DND-41 (cell line): ENCODE results near the gene SEMA3E.

Source experiments
- ATAC-seq: fragments of 200-7000 bp; cut with Tn5 transposase; 3 replicates; pipeline ENCODE4 v1.9.1; 2021; ENCODE audit warnings: low read depth; ENCODE audit not compliant: insufficient read depth
- DNase-seq: peaks from one replicate; pipeline ENCODE4 v3.0.0-alpha.2; 2020
- H2AFZ ChIP-seq: 2 replicates; pipeline ENCODE4 v1.6.0; 2012; ENCODE audit warnings: low read depth, low read length
- H3K27ac ChIP-seq: 2 replicates; pipeline ENCODE4 v1.5.1; 2012; ENCODE audit warnings: low read length, inconsistent platforms
- H3K27me3 ChIP-seq: fragments of 200-600 bp; sonication (generic); 2 replicates; pipeline ENCODE4 v1.6.0; 2012; ENCODE audit warnings: low read length, mild to moderate bottlenecking, inconsistent platforms; ENCODE audit not compliant: insufficient read depth, poor library complexity
- H3K36me3 ChIP-seq: 2 replicates; pipeline ENCODE4 v1.5.1; 2012; ENCODE audit warnings: low read length, inconsistent platforms; ENCODE audit not compliant: insufficient read depth
- H3K4me1 ChIP-seq: 2 replicates; pipeline ENCODE4 v1.5.1; 2012; ENCODE audit warnings: mild to moderate bottlenecking, low read length; ENCODE audit not compliant: insufficient read depth
- H3K4me2 ChIP-seq: 2 replicates; pipeline ENCODE4 v1.6.0; 2012; ENCODE audit warnings: mild to moderate bottlenecking, moderate library complexity, low read length, inconsistent platforms; ENCODE audit not compliant: insufficient read depth
- H3K4me3 ChIP-seq, 2 experiments: fragments of 200-600 bp in 1 of 2; shearing (Covaris generic) in 1 of 2; 2 replicates each; pipeline ENCODE4 v1.5.1; 2012 to 2016; ENCODE audit warnings: inconsistent platforms in 2 of 2, low read length in 2 of 2, mild to moderate bottlenecking in 2 of 2, low read depth in 1 of 2, moderate library complexity in 1 of 2
- H3K79me2 ChIP-seq: 2 replicates; pipeline ENCODE4 v1.6.0; 2012; ENCODE audit warnings: low read length, inconsistent platforms; ENCODE audit not compliant: insufficient read depth
- H3K9ac ChIP-seq: 2 replicates; pipeline ENCODE4 v1.6.0; 2012; ENCODE audit warnings: low read depth, mild to moderate bottlenecking, inconsistent platforms, low read length, moderate library complexity
- H3K9me3 ChIP-seq: 2 replicates; pipeline ENCODE4 v1.5.1; 2012; ENCODE audit warnings: low read length, moderate library complexity, mild to moderate bottlenecking, inconsistent platforms; ENCODE audit not compliant: insufficient read depth, severe bottlenecking
- H4K20me1 ChIP-seq: 2 replicates; pipeline ENCODE4 v1.6.0; 2012; ENCODE audit warnings: low read length; ENCODE audit not compliant: insufficient read depth
- EZH2 ChIP-seq: IDR thresholded peaks from 3 replicates; pipeline ENCODE4 v1.6.1; 2012; ENCODE audit warnings: borderline replicate concordance, low read depth, mild to moderate bottlenecking, moderate library complexity, low read length, inconsistent platforms; ENCODE audit not compliant: severe bottlenecking
- TF ChIP-seq, protein P1 (sequence below): IDR thresholded peaks from 2 replicates; pipeline ENCODE4 v1.5.1; 2012; ENCODE audit warnings: borderline replicate concordance, low read length, moderate library complexity, mild to moderate bottlenecking; ENCODE audit not compliant: poor library complexity, severe bottlenecking; ENCODE audit errors: extremely low read depth

The SEMA3E gene

DNA sequence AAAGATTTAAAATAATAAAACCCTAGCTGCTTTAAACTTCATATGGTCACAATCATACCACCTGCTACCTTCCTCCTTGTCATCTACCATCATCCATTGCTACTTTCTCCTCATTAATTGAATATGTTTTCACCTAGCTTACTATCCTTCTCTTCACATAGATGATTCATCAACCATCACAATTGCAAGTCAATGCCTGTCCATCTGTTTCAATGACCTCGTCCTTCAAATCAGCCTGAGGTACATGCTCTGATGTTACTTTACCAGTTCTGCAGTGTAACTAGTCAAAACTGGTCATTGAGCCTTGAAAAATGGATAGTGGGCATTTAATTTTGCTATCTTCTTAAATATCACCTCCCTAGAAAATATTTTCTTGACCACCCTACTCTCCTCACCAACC, 164.7 kb downstream of the SEMA3E start:
- Histone ChIP-seq H3K9me3 (no peaks in the 10 kb centered on the region), H3K27ac (no peak overlapping the region), H3K4me1 (no peaks in the 10 kb centered on the region), H3K4me2 (no peak overlapping the region), H3K79me2 (no peaks in the 10 kb centered on the region), H2AFZ (no peak overlapping the region), H3K4me3 (no peak overlapping the region), H4K20me1 (no peaks in the 10 kb centered on the region), H3K27me3 (no peaks in the 10 kb centered on the region), H3K36me3 (no peaks in the 10 kb centered on the region), H3K9ac (no peak overlapping the region)
- ATAC-seq = no peak
- TF ChIP-seq, protein P1, sequence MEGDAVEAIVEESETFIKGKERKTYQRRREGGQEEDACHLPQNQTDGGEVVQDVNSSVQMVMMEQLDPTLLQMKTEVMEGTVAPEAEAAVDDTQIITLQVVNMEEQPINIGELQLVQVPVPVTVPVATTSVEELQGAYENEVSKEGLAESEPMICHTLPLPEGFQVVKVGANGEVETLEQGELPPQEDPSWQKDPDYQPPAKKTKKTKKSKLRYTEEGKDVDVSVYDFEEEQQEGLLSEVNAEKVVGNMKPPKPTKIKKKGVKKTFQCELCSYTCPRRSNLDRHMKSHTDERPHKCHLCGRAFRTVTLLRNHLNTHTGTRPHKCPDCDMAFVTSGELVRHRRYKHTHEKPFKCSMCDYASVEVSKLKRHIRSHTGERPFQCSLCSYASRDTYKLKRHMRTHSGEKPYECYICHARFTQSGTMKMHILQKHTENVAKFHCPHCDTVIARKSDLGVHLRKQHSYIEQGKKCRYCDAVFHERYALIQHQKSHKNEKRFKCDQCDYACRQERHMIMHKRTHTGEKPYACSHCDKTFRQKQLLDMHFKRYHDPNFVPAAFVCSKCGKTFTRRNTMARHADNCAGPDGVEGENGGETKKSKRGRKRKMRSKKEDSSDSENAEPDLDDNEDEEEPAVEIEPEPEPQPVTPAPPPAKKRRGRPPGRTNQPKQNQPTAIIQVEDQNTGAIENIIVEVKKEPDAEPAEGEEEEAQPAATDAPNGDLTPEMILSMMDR = no peak
- TF ChIP-seq EZH2 = no peak
- no peak for DNase-seq

DNA sequence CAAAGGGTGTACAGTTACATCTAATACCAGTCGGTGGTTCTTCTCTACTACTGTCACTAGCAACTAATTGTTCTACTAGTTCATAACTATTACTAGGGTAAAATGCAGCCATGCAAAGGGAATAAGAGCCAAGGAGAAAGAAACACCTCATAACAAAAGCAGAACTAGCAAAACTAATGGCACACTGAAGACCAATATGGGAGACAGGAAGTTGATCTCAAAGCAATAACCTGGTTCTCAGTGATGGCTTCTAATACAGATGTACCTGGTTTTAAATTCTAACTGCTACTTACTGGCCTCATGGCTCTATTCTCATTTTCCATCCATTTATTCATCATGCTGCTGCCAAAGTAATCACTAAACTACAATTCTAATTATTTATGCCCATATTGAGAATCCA, 170.3 kb downstream of the SEMA3E start:
- H3K9me3 ChIP-seq = no peaks in the 10 kb centered on the region
- TF ChIP-seq, protein P1 = no peak
- no peak for TF ChIP-seq EZH2
- no peak for ATAC-seq
- no peaks in the 10 kb centered on the region for H3K79me2 ChIP-seq
- H3K4me3 ChIP-seq = no peak overlapping the region
- H3K4me1 ChIP-seq = no peaks in the 10 kb centered on the region
- no peaks in the 10 kb centered on the region for H3K36me3 ChIP-seq
- H3K27me3 ChIP-seq = no peaks in the 10 kb centered on the region
- H4K20me1 ChIP-seq = no peaks in the 10 kb centered on the region
- H2AFZ ChIP-seq = no peak overlapping the region
- no peak overlapping the region for H3K4me2 ChIP-seq
- no peak for DNase-seq
- no peak overlapping the region for H3K27ac ChIP-seq
- H3K9ac ChIP-seq = no peak overlapping the region

DNA sequence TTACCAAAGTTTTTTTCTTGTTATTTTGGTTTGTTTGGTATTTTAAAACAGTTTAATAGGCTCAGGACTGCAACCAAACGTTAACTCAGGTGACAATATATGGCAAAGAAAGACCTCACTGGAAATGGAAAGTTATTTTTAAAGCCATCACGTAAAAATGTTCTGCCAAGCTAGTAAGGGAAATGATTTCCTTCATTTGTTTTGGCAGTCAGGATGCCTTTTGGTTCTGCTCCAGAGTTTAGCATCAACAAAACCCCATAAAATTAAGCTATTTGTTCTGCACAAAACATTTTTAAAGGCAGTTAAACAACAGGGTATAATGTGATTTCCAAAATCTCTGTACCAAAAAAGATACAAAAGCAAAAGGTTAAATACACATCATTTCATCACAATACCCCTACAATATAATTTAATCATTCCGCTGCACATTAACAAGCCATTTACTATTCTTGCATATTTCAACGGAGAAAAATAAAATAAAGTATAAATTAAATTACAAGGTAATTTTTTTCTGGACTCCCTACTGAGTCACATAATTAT, 172.4 kb downstream of the SEMA3E start:
- ATAC-seq (no peak), DNase-seq (no peak)
- Histone ChIP-seq H3K9me3 (no peaks in the 10 kb centered on the region), H3K4me2 (no peak overlapping the region), H3K27me3 (no peaks in the 10 kb centered on the region), H3K27ac (no peak overlapping the region), H3K79me2 (no peaks in the 10 kb centered on the region), H2AFZ (no peak overlapping the region), H3K4me1 (no peaks in the 10 kb centered on the region), H3K4me3 (no peak overlapping the region), H3K9ac (no peak overlapping the region), H3K36me3 (no peaks in the 10 kb centered on the region), H4K20me1 (no peaks in the 10 kb centered on the region)
- TF ChIP-seq EZH2 = no peak
- TF ChIP-seq, protein P1 = no peak

DNA sequence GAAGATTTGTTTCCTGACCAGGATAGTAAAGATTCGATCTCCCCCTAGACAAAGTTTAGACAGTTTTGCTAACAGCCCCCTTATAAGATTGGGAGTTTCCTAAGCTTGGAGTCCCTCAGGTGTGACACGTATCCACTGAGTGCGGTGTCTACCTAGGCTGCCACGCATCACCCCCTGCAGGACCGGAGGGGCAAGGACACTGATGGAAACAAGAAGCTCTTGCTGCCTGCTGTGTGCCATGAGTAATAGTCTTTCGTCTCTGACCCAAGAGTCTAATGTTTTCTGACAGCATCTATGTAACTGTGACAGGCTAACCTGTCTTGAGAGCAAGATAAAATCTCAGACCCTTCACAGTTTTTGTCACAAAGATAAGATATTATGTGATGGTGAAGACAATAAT, 173.5 kb downstream of the SEMA3E start:
- H2AFZ ChIP-seq = no peak overlapping the region
- no peaks in the 10 kb centered on the region for H3K36me3 ChIP-seq
- no peak for TF ChIP-seq EZH2
- TF ChIP-seq, protein P1 = peak; percentile 11
- ATAC-seq (no peak), DNase-seq (no peak)
- no peak overlapping the region for H3K4me2 ChIP-seq
- H3K4me1 ChIP-seq = no peaks in the 10 kb centered on the region
- H3K79me2 ChIP-seq = no peaks in the 10 kb centered on the region
- H3K4me3 ChIP-seq = no peak overlapping the region
- H3K9me3 ChIP-seq = no peaks in the 10 kb centered on the region
- H3K27me3 ChIP-seq = no peaks in the 10 kb centered on the region
- H3K9ac ChIP-seq = no peak overlapping the region
- H3K27ac ChIP-seq = no peak overlapping the region
- H4K20me1 ChIP-seq = no peaks in the 10 kb centered on the region
